GM23338 (cell line): ENCODE data around the gene F7. TPM values are rescaled to one million over a fixed set of nuclear protein-coding genes. Genes with fewer than 3 reads are reported as not detected.

Experiments used
- ATAC-seq: fragments of 200-7000 bp; cut with Tn5 transposase; 3 replicates; pipeline ENCODE4 v1.9.1; 2020
- DNase-seq: peaks from one replicate; pipeline ENCODE4 v3.0.0-alpha.2; 2015; ENCODE audit warnings: low spot score
- H2AFZ ChIP-seq: fragments of 200-600 bp; sonication (generic); 2 replicates; pipeline ENCODE4 v1.8.0; 2016; ENCODE audit warnings: antibody characterized with exemption, mild to moderate bottlenecking, moderate library complexity
- H3F3A ChIP-seq: fragments of 200-600 bp; sonication (generic); replicated peaks from 2 replicates; pipeline ENCODE4 v1.8.0; 2017; ENCODE audit warnings: antibody characterized with exemption, mixed run types, low read depth
- H3K27ac ChIP-seq: fragments of 200-600 bp; sonication (generic); 2 replicates; pipeline ENCODE4 v1.6.1; 2016; ENCODE audit warnings: low read depth
- H3K27me3 ChIP-seq: fragments of 200-600 bp; sonication (generic); 2 replicates; pipeline ENCODE4 v1.8.0; 2016; ENCODE audit warnings: mild to moderate bottlenecking, mixed run types, moderate library complexity; ENCODE audit not compliant: insufficient read depth
- H3K36me3 ChIP-seq: fragments of 200-600 bp; sonication (generic); 2 replicates; pipeline ENCODE4 v1.8.0; 2016; ENCODE audit warnings: mild to moderate bottlenecking; ENCODE audit not compliant: insufficient read depth
- H3K4me1 ChIP-seq: fragments of 200-600 bp; sonication (generic); 2 replicates; pipeline ENCODE4 v1.8.0; 2016; ENCODE audit warnings: mild to moderate bottlenecking, moderate library complexity; ENCODE audit not compliant: insufficient read depth
- H3K4me2 ChIP-seq: fragments of 200-600 bp; sonication (generic); 2 replicates; pipeline ENCODE4 v1.7.1; 2017; ENCODE audit warnings: mixed run types
- H3K4me3 ChIP-seq: fragments of 200-600 bp; sonication (generic); 2 replicates; pipeline ENCODE4 v1.6.1; 2016; ENCODE audit warnings: mixed run types
- H3K79me2 ChIP-seq: fragments of 200-600 bp; sonication (generic); replicated peaks from 2 replicates; pipeline ENCODE4 v1.8.0; 2017; ENCODE audit warnings: mild to moderate bottlenecking; ENCODE audit not compliant: insufficient read depth
- H3K9me2 ChIP-seq: fragments of 200-600 bp; sonication (generic); 2 replicates; pipeline ENCODE4 v1.8.0; 2017; ENCODE audit not compliant: insufficient read depth
- H4K20me1 ChIP-seq: fragments of 200-600 bp; sonication (generic); replicated peaks from 2 replicates; pipeline ENCODE4 v1.8.0; 2017; ENCODE audit warnings: mild to moderate bottlenecking; ENCODE audit not compliant: insufficient read depth
- H3K27ac Mint-ChIP-seq: 2 replicates; pipeline ENCODE4 v1.8.0; 2020; ENCODE audit warnings: inconsistent platforms, mild to moderate bottlenecking, moderate library complexity, mixed read lengths
- H3K27me3 Mint-ChIP-seq: 3 replicates; pipeline ENCODE4 v1.8.0; 2022; ENCODE audit warnings: low read depth, mild to moderate bottlenecking, moderate library complexity, mixed read lengths, inconsistent platforms; ENCODE audit not compliant: insufficient read depth, poor library complexity
- H3K36me3 Mint-ChIP-seq: 3 replicates; pipeline ENCODE4 v1.8.0; 2021; ENCODE audit warnings: low read depth, mild to moderate bottlenecking, inconsistent platforms, moderate library complexity, mixed read lengths
- H3K4me1 Mint-ChIP-seq: 3 replicates; pipeline ENCODE4 v1.8.0; 2020; ENCODE audit warnings: mild to moderate bottlenecking, inconsistent platforms, mixed read lengths
- H3K4me3 Mint-ChIP-seq: 3 replicates; pipeline ENCODE4 v1.8.0; 2021; ENCODE audit warnings: moderate library complexity, mild to moderate bottlenecking, inconsistent platforms, mixed read lengths
- H3K9me3 Mint-ChIP-seq: 3 replicates; pipeline ENCODE4 v1.8.0; 2020; ENCODE audit warnings: moderate library complexity, mild to moderate bottlenecking, inconsistent platforms, mixed read lengths
- CREB1 ChIP-seq: fragments of 250-450 bp; sonication (Bioruptor Pico); IDR thresholded peaks from 2 replicates; pipeline ENCODE4 v1.5.0; 2020; ENCODE audit warnings: low read depth, mild to moderate bottlenecking, moderate library complexity
- ETS1 ChIP-seq: IDR thresholded peaks from 2 replicates; pipeline ENCODE4 v1.6.1; 2016; ENCODE audit warnings: antibody characterized with exemption
- EZH2phosphoT487 ChIP-seq: fragments of 200-600 bp; sonication (generic); IDR thresholded peaks from one replicate; pipeline ENCODE4 v1.8.1; 2018; ENCODE audit warnings: antibody characterized with exemption; ENCODE audit not compliant: unreplicated experiment
- JUNB ChIP-seq: IDR thresholded peaks from one replicate; pipeline ENCODE4 v1.6.1; 2016; ENCODE audit warnings: antibody characterized with exemption; ENCODE audit not compliant: unreplicated experiment
- NANOG ChIP-seq: IDR thresholded peaks from 2 replicates; pipeline ENCODE4 v1.6.1; 2016; ENCODE audit warnings: antibody characterized with exemption, borderline replicate concordance
- POLR2AphosphoS5 ChIP-seq: IDR thresholded peaks from 2 replicates; pipeline ENCODE4 v1.6.1; 2016; ENCODE audit warnings: antibody characterized with exemption, low read depth
- REST ChIP-seq: IDR thresholded peaks from one replicate; pipeline ENCODE4 v1.6.1; 2018; ENCODE audit warnings: antibody characterized with exemption; ENCODE audit not compliant: unreplicated experiment
- ZNF114 ChIP-seq: fragments of 250-450 bp; sonication (Bioruptor Pico); IDR thresholded peaks from 2 replicates; pipeline ENCODE4 v1.5.0; 2020; ENCODE audit warnings: mild to moderate bottlenecking, moderate library complexity
- ZNF331 ChIP-seq: fragments of 250-450 bp; sonication (Bioruptor Pico); IDR thresholded peaks from 2 replicates; pipeline ENCODE4 v1.5.0; 2020; ENCODE audit warnings: low read depth, mild to moderate bottlenecking, moderate library complexity
- polyA plus RNA-seq: library from polyadenylated mRNA; unstranded; fragments of >200 nt; fragmentation: Nextera tagmentation; extraction: Ambion mirVana; gene quantifications from 2 replicates; pipeline ENCODE4 v1.2.1, GENCODE V29; 2016
- total RNA-seq: library from RNA; depleted of rRNA; stranded (reverse); fragments of >200 nt; shearing (Covaris generic); gene quantifications from 2 replicates; pipeline ENCODE4 v1.2.3, GENCODE V29; 2014
- TF ChIP-seq, protein P1 (sequence below), 2 experiments: fragments of 200-600 bp in 1 of 2; sonication (generic) in 1 of 2; conservative IDR thresholded peaks; 2 replicates each; pipeline versions ENCODE4 v1.5.1 to v1.6.1; 2016 to 2017; ENCODE audit warnings: antibody characterized with exemption in 2 of 2, low read depth in 2 of 2, mild to moderate bottlenecking in 2 of 2, moderate library complexity in 1 of 2

Gene F7
- total and polyA plus RNA-seq, 2 experiments from 2014 or later = 0.16 to 0.24 TPM

DNA sequence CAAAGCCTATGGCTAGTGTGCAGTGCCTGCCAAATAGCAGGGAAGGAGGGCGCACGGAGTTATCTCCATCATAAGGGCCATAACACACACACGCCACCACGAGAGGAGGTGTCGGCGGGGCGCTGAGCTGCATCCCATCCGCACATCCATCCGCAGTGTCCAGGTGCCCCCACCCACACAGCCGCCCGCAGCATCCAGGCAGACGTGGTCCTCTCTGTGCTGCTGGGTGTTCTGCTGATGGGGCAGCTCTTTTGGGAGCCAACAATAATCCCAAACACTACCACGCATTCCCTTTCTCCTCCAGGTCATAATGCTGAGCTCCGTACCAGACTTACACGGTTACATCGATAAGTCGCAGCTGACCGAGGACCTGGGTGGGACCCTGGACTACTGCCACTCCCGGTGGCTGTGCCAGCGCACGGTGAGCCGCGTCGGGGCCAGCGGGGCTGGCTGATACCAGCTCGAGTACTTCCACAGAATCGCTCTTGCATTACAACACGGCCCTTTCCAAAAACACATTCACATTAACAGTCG, 41.5 kb upstream of the F7 start:
- H3K4me3 ChIP-seq = no peak overlapping the region
- no peak overlapping the region for H3K27ac Mint-ChIP-seq

More for the DNA sequence above, 41.5 kb upstream of the F7 start:
- Histone ChIP-seq H3K4me1 (no peaks in the 10 kb centered on the region), H3K4me2 (no peak overlapping the region), H4K20me1 (no peaks in the 10 kb centered on the region), H3K79me2 (no peaks in the 10 kb centered on the region), H2AFZ (no peak overlapping the region), H3F3A (no peaks in the 10 kb centered on the region), H3K36me3 (no peaks in the 10 kb centered on the region), H3K9me2 (no peaks in the 10 kb centered on the region), H3K27me3 (no peaks in the 10 kb centered on the region), H3K27ac (no peak overlapping the region)
- ATAC-seq (no peak), DNase-seq (no peak)
- Mint-ChIP-seq H3K4me1 (peaks cover 3% of the 10 kb centered on the region; the same call in 2 of the 3 replicates), H3K4me3 (no peak overlapping the region), H3K9me3 (no peaks in the 10 kb centered on the region), H3K27me3 (peaks cover 12% of the 10 kb centered on the region), H3K36me3 (no peaks in the 10 kb centered on the region; the same call in 2 of the 3 replicates)
- TF ChIP-seq JUNB = no peak
- no peak for TF ChIP-seq ETS1
- no peak for TF ChIP-seq EZH2phosphoT487
- TF ChIP-seq REST = no peak
- no peak for TF ChIP-seq NANOG
- no peak for TF ChIP-seq POLR2AphosphoS5
- TF ChIP-seq ZNF114 (CRISPR knock-in tag) = no peak
- TF ChIP-seq, protein P1, sequence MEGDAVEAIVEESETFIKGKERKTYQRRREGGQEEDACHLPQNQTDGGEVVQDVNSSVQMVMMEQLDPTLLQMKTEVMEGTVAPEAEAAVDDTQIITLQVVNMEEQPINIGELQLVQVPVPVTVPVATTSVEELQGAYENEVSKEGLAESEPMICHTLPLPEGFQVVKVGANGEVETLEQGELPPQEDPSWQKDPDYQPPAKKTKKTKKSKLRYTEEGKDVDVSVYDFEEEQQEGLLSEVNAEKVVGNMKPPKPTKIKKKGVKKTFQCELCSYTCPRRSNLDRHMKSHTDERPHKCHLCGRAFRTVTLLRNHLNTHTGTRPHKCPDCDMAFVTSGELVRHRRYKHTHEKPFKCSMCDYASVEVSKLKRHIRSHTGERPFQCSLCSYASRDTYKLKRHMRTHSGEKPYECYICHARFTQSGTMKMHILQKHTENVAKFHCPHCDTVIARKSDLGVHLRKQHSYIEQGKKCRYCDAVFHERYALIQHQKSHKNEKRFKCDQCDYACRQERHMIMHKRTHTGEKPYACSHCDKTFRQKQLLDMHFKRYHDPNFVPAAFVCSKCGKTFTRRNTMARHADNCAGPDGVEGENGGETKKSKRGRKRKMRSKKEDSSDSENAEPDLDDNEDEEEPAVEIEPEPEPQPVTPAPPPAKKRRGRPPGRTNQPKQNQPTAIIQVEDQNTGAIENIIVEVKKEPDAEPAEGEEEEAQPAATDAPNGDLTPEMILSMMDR (conservative IDR thresholded peaks at IDR 0.05; ENCODE audit: low read depth in 2 of 2) = no peak
- TF ChIP-seq CREB1 = no peak
- TF ChIP-seq ZNF331 = no peak
